Measurements from ENCODE around the gene ANKRD9.
"Not testable (repeated sequence)": the region's sequence is repeated elsewhere in the genome, so short reads cannot be mapped to it uniquely, and the experiment has no call there.

The ANKRD9 gene

GRCh38 chr14:102541771-102542170 is 32.2 kb upstream of the ANKRD9 start:
- H3K4me3 ChIP-seq (ENCODE audit: low read length) = no peak overlapping the region
- TF ChIP-seq CTCF (IDR thresholded peaks at IDR 0.05; ENCODE audit: insufficient read depth, low read depth, low read length, missing control alignments) = no peak
- no peak for DNase-seq (ENCODE audit: low read depth)

- peak; percentile 88 for DNase-seq (ENCODE audit: low read depth)
- H3K4me3 ChIP-seq (ENCODE audit: low read length) = not testable (repeated sequence)
Measured at GRCh38 chr14:102541029-102541491, 31.5 kb upstream of the ANKRD9 start.

DNA sequence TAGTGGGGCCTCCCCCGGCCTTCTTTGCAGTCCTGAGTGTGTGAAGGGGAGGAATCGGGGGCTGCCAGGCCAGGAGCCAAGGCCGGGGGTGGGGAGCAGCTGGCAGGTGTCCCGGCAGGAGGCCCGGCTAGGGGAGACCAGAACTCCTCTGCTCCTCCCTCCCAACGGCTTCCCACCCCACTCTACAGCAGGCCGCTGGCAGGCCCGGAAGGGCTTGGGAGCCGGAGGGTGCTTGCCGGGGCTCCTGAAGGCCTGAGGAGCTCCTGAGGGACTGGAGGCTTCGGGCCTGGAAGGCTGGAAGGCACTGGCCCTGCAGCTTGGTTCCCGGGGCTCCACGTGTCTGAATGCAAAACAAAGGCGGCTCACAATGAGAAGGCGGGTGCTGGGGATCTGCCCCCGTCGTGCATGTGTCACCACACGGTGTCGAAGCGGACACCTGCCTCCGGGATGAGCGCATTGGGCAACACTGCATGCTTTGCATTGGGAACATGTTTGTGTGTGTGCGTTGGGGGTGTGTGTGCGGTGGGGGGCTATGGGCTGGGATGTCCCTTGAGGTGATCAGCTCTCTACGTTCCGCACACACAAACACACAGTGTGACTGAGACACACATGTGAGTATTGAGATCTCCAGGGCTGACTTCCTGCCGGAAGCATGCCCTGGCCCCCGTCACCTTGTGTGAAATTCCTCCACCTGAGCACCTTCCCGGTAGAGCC is 30.9 kb upstream of the ANKRD9 start:
- no peak overlapping the region for H3K4me3 ChIP-seq (ENCODE audit: low read length)
- peak; percentile 87 for DNase-seq (ENCODE audit: low read depth)
- TF ChIP-seq CTCF (IDR thresholded peaks at IDR 0.05; ENCODE audit: insufficient read depth, low read depth, low read length, missing control alignments) = no peak

GRCh38 chr14:102539544-102540314 is 30.2 kb upstream of the ANKRD9 start:
- H3K4me3 ChIP-seq (ENCODE audit: low read length) = no peak overlapping the region
- TF ChIP-seq CTCF (IDR thresholded peaks at IDR 0.05; ENCODE audit: insufficient read depth, low read depth, low read length, missing control alignments) = no peak
- DNase-seq (ENCODE audit: low read depth) = peak; percentile 60

GRCh38 chr14:102538602-102539543 is 29.3 kb upstream of the ANKRD9 start:
- no peak for DNase-seq (ENCODE audit: low read depth)
- no peak overlapping the region for H3K4me3 ChIP-seq (ENCODE audit: low read length)
- TF ChIP-seq CTCF (IDR thresholded peaks at IDR 0.05; ENCODE audit: insufficient read depth, low read depth, low read length, missing control alignments) = no peak

- TF ChIP-seq CTCF (IDR thresholded peaks at IDR 0.05; ENCODE audit: insufficient read depth, low read depth, low read length, missing control alignments) = no peak
- DNase-seq (ENCODE audit: low read depth) = no peak
- no peak overlapping the region for H3K4me3 ChIP-seq (ENCODE audit: low read length)
Measured at GRCh38 chr14:102537981-102538601, 28.5 kb upstream of the ANKRD9 start.
